HEK293T (cell line): ENCODE measurements around the gene EGFLAM.

Experiments used
- BHLHE40 ChIP-seq: fragments of 450-650 bp; IDR thresholded peaks from 2 replicates; pipeline ENCODE4 v1.6.1; 2016; ENCODE audit warnings: mild to moderate bottlenecking, moderate library complexity, borderline replicate concordance
- CTBP1 ChIP-seq: fragments of 450-650 bp; IDR thresholded peaks from 2 replicates; pipeline ENCODE4 v1.6.1; 2016; ENCODE audit warnings: borderline replicate concordance
- LEF1 ChIP-seq: fragments of 450-650 bp; IDR thresholded peaks from 2 replicates; pipeline ENCODE4 v1.6.1; 2017; ENCODE audit warnings: mild to moderate bottlenecking, borderline replicate concordance

DNA sequence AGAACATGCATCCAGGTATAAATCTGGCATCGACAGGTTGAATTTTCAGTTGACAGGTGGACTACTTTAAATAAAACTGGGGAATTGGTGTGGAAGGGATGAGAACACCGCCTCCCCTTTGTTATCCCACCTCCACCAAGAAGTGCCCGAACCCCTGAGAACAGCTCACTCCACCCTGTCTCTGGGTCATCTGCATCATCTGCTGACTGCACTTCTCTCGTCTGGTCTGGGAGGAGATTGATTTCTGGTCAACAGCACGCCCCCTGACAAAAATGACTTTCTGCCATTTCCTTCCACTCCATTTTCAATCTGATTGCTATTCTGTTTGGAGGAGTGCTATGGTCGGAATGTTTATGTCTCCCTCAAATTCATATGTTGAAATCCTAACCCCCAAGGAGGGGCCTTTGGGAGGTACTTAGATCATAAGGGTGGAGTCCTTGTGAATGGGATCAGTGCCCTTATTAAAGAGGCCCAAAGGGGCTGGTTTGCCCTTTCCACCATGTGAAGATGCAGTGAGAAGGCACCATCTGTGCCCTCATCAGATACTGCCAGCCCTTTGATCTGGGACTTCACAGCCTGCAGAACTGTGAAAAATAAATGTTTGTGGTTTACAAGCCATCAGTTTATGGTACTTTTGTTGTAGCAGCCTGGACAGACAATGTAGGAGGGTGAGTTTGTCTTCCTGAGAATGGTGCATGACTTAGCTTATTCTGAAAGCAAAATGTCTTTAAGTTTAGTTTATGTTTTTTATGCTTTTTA, 145.7 kb downstream of the EGFLAM start:
- TF ChIP-seq CTBP1 = no peak
- no peak for TF ChIP-seq BHLHE40
- no peak for TF ChIP-seq LEF1
